ELF-1 (cell line): ENCODE measurements around the gene TOMM22.

Experiments
- DNase-seq: peaks from one replicate; pipeline ENCODE4 v3.0.0-alpha.2; 2016; ENCODE audit warnings: low read depth, low spot score

TOMM22 gene

DNA sequence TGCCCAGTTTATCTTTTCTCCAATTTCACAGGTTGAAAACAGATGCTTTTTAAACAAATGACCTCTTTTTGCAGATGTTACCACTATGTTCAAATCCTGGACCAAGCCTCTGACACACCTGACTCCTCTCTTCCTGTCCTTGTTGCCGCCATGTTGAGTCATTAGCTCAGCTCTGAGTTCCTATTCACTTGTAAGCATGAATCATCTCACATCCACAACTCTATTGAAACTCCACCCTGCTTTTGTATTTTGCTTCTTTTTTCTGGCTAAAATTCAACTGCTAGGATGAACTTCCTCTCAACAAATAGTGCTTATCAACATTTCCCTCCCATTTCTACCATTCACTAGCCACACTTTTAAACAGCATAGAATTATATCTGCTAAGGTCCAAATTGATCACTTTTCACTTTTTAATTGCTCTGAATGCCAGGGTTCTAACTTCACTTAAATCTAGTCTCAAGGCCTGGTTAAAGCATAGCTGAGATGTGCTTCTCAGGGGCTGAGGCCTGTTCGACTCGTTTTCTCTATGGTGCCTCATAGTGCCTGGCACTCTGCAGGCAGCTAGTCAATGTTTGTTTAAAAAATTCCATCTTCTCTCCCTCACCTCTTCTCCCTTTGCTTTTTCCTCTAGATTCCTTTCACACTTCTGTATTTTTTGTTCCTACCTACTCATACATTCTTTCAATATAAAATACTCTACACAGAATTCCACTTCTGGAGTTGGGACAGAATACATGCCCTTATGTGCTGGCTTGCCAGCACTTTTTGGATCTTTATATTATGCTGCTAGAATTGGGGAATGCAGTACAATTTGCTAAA is 15.1 kb downstream of the TOMM22 start:
- no peak for DNase-seq

DNA sequence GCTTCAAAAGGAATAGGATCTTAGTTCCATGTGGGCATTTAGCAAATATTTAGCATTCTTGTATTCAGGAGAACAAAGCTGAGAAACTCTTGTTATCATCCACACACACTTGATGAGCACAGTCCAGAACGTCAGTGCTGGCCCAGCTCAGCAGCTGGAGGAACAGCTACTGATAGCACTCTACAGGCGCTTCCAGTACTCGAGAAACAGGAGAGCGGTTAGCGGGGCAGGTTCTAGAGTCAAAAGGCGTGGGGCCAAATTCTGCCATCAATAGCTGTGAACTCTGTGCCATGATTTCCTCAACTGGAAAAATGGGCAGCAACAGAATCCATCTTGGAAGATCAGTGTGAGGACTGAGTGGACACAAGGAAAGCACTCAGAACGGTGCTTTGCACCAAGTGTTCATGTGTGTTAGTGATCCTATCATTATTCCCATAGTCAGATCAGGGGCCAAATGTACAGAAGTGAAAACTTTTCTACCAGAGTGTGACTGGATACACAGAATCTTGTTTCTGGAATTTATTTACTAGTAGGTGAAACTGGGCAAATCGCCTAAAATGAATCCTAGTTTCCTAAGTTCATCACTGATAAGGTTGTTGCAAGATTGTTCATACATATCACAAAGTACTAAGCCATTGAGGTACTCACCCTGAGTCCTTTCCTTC is 15.8 kb downstream of the TOMM22 start:
- peak; percentile 14 for DNase-seq

DNA sequence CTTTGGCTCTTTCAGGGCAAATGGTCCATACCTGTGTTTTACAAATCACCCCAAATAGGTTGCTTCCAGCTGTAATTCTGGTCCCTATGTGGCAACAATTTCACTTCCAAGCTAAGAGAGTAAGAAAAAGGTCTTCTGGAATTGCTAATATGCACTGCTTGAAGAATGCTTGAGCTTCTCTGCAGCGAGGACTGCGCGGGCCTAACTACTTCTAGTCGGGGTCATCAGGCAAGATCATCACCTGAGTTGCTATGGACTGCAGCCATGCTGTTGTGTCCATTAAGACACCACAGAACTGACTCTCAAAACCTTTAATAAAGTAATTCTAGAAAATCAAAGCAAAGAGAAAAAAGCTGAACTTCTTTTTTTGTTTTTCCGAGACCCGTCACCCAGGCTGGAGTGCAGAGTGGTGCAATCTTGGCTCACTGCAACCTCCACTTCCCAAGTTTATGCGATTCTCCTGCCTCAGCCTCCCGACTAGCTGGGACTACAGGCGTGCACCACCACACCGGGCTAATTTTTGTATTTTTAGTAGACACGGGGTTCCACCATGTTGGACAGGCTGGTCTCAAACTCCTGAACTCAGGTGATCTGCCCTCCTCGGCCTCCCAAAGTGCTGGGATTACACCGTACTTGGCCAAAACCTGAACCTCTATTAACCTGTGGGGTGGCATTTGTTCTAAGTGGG is 16.8 kb downstream of the TOMM22 start:
- no peak for DNase-seq

DNA sequence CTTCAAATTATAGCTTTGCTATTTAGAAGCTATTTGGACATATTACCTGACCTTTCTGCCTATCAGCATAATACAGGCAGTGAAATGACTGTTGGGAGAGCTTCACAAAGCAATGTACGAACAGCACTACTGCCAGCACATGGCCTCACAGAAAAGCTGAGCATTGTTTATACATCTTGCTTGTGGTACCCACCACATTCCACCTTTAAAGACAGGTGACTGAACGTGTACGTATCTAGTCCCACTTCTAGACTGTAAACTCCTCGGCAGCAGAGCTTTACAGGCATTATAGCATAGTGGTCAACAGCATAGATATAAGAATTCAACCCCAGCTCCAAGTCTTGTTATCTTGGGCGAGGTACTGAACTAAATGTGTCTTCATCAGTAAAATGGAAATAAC is 17.4 kb downstream of the TOMM22 start:
- DNase-seq = no peak

DNA sequence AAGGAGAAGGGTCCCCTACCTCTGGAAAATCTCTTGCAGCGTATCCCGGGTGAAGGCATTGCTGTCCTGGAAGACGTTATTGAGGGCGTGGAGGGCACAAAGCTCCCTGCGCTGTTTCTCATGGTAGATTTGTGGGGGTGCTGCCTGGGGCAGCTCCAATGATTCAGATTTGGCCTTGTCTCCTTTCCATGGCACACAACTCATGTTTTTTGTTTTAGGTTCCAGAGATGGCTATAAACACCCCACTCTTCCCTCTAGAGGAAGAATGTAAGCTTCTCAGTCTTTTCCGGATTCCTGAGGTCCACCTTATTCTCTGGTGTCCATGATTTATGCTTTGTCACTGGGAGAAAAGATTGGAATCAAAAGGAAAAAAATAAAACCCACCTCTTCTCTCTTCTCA is 18.0 kb downstream of the TOMM22 start:
- peak; percentile 16 for DNase-seq

DNA sequence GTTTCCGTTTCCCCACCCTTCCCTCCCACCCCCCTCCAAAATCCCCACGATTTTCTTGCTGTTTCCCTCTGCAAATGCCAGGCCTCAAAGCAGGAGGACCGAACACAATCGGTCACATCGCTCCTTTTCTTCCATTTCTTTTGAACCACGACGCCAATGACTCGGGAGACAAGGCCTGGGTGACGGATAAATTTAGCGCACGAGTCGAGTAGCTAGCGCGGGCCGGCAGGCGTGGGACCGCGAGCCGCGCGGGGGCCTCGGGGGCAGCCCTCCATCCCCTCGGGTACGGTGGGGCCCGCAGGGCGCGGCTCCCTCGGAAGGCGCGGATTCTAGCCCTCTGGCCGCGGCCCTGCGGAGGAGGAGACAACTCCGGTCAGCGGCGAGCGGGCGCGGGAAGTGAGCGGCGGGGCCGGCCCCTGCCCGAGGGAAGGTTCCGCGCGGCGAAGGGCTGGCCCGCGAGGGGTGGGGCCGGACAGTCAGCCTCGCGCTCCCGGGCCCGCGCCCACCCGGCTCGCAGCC is 18.6 kb downstream of the TOMM22 start:
- no peak for DNase-seq

DNA sequence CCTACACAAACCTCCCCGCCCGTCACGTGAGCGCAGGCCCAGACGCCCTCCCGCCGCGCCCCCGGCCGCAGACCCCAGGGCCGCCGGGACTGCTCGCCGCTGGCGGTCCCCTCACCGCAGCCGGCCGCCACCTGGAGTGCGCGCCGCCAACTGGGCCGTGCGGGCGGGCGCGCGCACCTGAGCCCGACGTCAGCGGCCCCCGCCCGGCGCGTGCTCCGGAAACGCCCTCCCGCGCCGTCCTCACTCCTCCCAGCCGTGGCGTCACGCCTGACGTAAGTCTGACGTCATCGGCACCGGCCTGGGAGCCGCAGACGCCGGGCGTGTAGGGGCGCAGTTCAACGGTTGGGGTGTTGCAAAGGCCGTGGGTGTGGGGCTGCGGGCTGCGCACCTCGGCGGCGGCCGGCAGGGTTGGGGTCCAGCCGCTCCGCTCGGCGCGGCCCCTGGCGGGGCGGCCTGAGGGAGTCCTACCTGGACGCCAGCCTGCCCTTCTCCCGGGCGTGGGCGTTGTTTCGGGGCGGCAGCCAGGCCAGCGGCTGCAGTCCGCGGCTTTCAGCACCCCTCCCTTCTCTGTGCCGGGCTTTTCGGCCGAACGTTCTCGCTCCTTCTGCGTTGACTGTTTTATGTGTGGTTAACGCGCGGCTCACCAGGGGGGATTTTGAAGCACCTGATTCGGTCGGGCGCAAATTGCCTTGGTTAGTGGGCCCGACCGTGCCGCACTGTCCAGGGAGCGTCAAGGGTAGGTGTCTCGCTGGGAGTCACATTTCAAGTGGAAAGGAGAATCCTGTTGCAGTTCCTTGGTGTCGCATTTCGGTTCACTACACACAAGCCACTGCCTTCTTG is 19.3 kb downstream of the TOMM22 start, which contains the start of gene JOSD1:
Gene JOSD1 (minus strand): TSS at position 155 of the 840 bp plus-strand sequence. CDS start 956 bp downstream, outside the sequence.
- peak; percentile 96 for DNase-seq

DNA sequence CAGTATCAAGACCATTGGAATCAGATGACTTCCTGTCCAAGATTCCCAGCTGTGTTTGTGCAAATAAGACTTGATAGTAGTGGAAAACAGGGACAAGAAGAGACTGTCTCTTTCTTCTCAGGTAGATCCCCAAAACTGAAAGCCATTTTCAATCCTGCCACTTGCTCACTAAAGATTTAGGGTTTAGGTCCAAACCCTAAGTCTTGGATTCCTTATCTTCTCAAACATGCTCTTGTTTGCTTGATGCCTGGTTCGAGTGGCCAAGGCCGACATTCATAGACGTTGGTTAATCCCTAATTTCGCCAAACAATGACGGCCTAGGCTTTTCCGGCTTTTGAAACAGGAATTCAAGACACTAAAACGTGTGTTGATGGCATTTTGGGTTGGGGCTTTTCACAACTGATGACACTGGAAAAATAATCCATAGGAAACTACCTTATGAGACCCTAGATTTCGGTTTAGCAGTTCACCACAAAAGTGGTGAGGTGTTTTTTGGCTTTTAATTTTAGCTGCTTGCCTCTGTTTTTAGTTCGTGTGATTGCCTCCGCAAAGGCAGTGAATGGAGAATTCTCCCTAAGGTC is 23.0 kb downstream of the TOMM22 start:
- no peak for DNase-seq

DNA sequence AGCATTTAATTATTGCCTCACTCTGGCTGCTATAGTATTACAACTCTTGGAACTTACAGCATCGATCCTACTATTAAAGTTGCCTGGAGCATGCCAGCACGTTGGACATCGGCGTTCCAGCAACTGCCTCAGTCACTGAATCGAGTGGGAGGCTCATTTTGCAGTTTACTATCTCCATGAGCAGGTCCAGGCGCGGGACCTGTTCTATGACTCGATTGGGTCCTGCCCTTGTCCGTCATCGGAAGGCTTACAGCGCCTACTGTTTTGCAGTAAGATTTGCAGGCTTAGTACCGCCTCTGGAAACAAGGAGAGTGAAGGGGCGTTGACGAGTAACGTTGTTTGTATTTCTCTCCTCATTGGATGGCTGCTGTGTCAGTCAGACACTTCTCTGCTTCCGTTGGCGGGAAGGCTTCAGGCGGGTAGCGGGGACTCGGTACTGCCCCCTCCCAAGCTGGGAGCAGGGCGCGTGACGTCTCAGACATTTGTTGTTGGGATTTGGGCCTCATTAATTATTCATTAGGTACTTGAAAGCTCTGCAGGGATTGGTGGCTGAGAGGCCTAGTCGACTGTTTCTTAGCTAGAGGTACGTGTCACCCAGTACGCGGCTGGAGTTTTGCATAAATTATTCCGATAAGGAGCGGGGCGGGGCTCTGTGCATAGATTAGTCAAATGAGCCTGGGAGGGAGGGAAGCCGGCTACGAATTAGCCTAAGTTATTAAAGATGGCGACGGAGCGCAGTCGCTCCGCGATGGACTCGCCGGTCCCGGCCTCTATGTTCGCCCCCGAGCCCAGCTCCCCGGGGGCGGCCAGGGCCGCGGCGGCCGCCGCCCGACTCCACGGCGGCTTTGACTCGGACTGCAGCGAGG is 23.7 kb downstream of the TOMM22 start, which contains the start of gene GTPBP1:
Gene GTPBP1 (plus strand): TSS at position 710 of the 866 bp plus-strand sequence. CDS start 12 bp downstream, at position 722.
- DNase-seq = peak; percentile 100

DNA sequence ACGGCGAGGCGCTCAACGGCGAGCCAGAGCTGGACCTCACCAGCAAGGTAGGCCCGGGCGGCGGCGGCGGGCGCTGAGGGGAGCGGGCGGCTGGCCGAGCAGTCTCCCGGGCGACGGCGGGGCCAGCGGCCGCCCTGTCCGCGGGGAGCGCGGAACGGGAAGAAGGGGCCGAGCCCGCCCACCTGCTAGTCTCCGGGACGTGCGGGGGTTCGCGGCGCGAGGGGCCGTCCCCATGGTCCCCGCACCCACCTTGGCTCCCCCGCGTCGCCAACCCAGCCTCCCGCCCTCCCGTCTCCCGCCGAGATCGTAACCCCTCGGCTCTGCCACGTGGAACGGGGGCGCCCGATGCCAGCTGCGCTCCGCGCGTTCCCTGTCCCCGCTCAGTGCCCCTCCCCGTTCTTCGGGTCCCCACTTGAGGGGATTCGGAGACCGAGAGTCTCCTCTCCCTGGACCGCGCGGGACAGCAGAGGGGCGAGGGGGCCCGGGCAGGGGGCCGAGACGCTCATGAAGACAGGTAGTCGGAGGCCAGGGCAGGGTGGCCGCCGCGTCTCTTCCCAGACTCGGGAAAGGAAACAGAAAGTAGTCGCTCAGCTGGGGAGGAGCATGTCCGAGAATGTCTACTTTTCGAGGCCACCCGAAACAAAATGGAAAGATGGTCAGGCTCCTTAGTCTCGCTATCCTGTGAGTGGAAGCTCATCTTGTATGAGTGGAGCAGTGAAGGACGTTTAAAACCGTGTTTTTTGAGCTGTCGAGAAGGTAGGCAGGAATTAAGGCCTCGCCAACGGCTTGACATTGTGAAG is 24.5 kb downstream of the TOMM22 start:
- DNase-seq = peak; percentile 36

DNA sequence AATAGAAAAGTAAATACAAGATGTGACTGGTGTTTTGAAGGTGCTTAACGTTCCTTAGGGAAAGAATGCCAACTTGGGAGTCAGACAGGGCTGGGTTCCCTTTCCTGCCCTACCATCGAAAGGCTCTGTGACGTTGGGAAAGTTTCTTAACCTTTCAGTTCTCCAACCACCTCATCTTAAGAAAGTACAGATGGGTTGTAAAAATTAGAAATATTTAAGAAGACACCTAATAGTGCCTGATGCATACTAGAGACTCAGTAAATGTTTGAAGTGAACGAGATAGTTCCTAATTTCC is 25.1 kb downstream of the TOMM22 start:
- DNase-seq = no peak

DNA sequence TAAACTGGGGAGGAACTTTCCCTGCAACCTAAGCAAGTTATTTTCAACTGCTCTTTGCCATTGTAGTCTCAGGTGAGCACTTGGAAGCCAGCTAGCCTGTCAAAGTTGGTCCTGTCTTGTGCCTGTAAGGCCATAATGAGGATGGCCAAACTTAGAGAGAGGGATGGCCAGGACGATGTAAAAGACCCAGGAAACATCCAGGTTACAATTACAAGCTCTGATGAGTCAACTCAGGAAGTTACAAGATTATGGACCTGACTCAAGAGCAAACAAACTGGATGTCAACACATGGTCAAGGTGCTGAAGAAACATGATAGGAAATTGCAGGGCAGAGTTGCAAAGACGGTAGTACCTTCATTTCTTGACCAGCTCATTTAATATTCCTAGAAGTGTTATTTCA is 25.6 kb downstream of the TOMM22 start:
- no peak for DNase-seq

DNA sequence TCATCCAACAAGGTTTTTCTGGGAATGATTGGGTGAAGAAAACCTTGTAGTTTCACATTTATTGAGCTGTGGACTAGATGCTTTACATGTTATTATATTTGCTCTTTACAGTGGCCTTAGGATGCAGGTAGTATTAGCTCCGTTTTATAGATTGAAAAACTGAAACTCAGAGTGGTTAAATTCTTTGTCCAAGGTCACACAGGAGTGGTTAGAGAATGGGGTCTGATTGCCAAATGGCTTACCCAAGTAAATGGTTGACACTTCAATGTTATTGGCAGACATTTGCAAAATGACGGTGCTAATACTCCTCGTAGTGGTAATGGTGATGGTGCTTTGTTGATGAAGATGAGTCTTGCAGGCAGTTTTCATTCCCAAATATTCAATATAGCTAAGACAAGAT is 26.2 kb downstream of the TOMM22 start:
- DNase-seq = no peak

DNA sequence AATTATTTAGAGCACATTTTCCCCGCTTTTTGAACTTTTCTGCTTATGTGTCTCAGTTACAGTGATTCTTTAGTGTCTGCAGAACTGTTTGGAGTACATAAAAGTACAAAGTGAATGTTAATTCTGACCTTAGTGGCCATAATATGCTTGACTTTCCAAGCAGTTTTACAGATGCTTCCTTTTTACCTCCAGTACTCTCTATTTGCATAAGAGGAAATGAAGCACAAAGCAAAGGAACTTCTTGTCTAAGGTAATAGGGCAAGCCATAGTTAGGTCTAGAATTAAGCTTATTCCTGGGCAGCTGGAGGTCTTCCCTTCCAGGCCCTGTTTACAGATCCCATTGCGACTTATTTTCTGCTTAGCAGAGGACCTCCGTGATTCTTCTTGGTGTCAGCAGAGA is 27.5 kb downstream of the TOMM22 start:
- no peak for DNase-seq

DNA sequence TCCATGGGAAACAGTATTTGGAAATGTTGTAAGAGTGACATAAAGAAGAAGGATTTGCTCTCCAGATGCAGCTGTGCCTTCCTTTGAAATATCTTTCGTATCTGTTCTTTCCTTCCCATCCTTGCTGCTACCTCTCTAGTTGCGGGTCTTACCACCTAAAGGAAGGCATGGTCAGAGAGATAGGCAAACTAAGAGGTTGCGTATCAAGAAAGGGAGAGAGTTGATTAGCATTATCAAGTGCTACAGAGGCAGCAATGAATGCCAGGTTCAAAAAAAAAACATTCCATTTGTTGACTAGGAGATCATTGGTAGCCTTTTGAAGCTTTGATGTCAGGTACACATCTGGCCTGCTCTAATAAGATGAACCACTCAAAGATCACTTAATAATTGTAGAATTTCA is 28.6 kb downstream of the TOMM22 start:
- no peak for DNase-seq

DNA sequence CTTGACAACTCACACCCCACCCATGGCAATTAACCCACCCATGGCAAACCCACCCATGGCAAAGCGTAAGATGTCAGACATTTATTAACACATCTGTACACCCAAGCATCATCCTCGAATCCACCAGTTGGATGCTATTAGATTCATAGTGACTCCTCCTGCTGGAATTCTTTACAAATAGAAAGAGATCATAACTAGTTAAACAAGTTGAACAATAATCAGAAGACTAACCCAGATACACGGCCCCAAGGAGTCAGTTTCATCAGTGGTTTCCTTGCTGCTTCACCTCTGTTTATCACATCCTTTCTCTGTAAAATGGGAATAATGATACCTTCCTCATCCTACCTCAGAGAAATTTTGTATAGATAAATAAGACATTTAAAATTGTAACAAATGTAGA is 29.1 kb downstream of the TOMM22 start:
- DNase-seq = no peak

DNA sequence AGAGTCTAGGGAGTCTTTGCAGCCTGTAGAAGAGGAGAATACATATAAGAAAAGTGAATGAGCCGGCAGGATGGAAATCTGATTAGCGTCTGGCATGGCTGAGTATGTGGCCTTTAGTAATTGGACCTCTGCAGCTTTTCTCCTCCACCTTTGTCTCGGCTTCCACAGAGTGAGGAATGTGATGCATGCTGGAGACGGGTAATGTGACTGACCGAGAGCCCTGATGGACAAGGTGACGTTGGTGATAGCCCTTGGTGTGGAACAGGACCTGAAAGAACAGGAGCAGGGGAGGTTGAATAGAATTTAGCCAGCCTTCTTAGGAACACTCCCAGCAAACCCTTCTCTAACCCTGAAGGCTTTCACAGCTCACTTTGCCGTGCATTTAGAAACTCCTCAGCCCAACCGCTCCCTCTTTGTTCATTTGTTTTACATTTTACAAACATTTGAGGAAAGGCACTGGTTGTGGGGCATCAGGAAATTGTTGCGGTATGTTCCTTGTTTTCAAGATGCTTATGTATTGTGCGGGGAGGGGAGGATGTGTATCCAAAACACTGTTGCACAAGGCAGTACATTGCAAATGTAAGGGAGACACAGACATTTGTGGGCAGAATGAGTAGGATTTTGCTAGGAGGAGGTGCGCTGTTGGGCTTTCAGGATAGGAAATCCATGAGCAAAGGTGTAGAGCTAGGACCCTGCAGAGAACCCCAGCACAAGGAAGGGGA is 30.9 kb downstream of the TOMM22 start:
- peak; percentile 79 for DNase-seq

DNA sequence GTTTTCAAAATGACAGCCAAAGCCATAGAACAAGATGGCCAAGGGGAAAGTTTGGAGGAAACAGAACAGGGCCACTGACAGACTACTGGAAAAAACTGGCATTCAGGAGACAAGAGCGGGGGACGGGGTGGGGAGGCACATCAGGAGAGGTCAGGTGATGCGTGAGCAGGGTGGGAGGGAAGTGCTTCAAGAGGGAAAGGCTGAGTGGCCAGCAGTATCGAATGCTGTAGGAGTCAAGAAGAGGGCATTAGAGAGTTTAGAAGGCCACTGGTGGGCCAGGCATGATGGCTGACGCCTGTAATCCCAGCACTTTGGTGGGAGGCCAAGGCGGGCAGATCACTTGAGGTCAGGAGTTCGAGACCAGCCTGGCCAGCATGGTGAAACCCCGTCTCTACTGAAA is 32.2 kb downstream of the TOMM22 start:
- no peak for DNase-seq
